A673 (cell line): ENCODE measurements around the gene PPARGC1A.

Experiments
- EZH2 ChIP-seq: fragments of 200-600 bp; sonication (generic); IDR thresholded peaks from 2 replicates; pipeline ENCODE4 v1.6.1; 2017; ENCODE audit warnings: borderline replicate concordance, low read depth, mild to moderate bottlenecking, mixed read lengths, antibody characterized with exemption, low read length; ENCODE audit not compliant: poor library complexity, severe bottlenecking
- TF ChIP-seq, protein P1 (sequence below): fragments of 300-800, 200-600 bp; sonication (generic); conservative IDR thresholded peaks from 2 replicates; pipeline ENCODE4 v1.5.1; 2017; ENCODE audit warnings: low read depth, mild to moderate bottlenecking, antibody characterized with exemption, low read length, moderate library complexity, mixed read lengths

DNA sequence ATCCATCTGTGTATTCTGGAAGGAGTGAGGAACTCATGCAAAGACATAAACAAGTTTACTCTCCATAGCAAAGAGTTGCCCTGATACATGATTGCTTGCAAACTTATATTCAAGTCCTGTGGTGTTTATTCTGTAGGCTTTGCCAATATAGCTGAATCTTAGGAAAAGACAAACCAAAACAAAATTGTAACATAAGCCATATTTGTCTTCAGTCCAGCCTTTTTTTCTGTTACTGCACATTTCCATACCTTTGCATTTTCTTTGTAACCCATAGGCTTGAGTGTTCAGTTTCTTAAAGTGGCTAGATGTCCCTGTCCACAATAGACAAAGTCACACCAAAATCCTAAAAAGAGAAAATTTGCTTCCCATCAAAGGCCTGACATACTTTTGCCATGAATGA lies 120.4 kb downstream of the PPARGC1A start:
- TF ChIP-seq, protein P1, sequence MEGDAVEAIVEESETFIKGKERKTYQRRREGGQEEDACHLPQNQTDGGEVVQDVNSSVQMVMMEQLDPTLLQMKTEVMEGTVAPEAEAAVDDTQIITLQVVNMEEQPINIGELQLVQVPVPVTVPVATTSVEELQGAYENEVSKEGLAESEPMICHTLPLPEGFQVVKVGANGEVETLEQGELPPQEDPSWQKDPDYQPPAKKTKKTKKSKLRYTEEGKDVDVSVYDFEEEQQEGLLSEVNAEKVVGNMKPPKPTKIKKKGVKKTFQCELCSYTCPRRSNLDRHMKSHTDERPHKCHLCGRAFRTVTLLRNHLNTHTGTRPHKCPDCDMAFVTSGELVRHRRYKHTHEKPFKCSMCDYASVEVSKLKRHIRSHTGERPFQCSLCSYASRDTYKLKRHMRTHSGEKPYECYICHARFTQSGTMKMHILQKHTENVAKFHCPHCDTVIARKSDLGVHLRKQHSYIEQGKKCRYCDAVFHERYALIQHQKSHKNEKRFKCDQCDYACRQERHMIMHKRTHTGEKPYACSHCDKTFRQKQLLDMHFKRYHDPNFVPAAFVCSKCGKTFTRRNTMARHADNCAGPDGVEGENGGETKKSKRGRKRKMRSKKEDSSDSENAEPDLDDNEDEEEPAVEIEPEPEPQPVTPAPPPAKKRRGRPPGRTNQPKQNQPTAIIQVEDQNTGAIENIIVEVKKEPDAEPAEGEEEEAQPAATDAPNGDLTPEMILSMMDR: no peak
- TF ChIP-seq EZH2: no peak
